ENCODE measurements around the gene CEP55. TPM values are rescaled to one million over a fixed set of nuclear protein-coding genes. Genes with fewer than 3 reads are reported as not detected.

CEP55 gene
- total RNA-seq (2021; fragmentation: NEBNext Ultra II Directional; extraction: Animal tissue kit (Norgen Biotek cat#: 25700)) = 10 to 100 TPM; 21.6 to 55.3 (median 48.1) TPM
- long read RNA-seq, partial matches to known transcripts = 2 of 4 reads
- long read RNA-seq, other reads (novel, unspliced or antisense) = 2 of 4 reads

- Mint-ChIP-seq H3K27me3 (ENCODE audit: insufficient read depth) (peaks cover 4% of the 10 kb centered on the region), H3K27ac (peak within 1 kb of the TSS; percentile 88), H3K36me3 (ENCODE audit: low read depth) (peaks cover 17% of the 10 kb centered on the region; the same call in 1 of the 2 replicates), H3K4me1 (ENCODE audit: low read depth) (peaks cover 45% of the 10 kb centered on the region), H3K9me3 (no peaks in the 10 kb centered on the region), H3K4me3 (peak within 1 kb of the TSS; percentile 94)
- no peak for TF ChIP-seq CTCF (IDR thresholded peaks at IDR 0.05)
- DNase-seq = peak; percentile 92
Measured at GRCh38 chr10:93496322-93497041, at the start of gene CEP55. TSS of gene CEP55 (plus strand) at chr10:93496612. CDS start at chr10:93500052, 3,440 bp downstream.

DNA sequence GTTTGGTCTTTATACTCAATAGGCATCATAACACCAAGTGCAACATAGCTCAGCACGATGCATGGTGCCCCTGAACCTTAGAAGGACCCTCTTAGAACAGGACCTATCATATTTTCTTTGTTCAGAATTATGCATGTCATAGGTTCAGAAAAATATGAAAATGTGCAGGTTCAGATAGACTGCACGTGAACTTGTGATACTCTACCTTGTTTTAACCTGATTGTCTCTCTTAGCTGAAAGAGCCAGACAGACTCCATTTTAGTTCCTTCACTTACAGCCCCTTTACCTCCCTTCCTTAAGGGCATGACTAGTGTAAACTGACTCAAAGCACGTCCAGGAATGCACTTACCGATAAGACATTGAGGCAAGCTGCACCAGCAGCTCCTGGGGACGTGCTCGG, 49.4 kb upstream of the CEP55 start:
- peaks cover 76% of the 10 kb centered on the region for H3K4me1 Mint-ChIP-seq (ENCODE audit: low read depth)
- H3K4me3 Mint-ChIP-seq = no peak overlapping the region
- H3K9me3 Mint-ChIP-seq = no peaks in the 10 kb centered on the region
- TF ChIP-seq CTCF (IDR thresholded peaks at IDR 0.05) = no peak
- no peak for DNase-seq
- H3K27ac Mint-ChIP-seq = peak overlapping the region; percentile 97
- H3K36me3 Mint-ChIP-seq (ENCODE audit: low read depth) = peaks cover 82% of the 10 kb centered on the region
- H3K27me3 Mint-ChIP-seq (ENCODE audit: insufficient read depth) = peaks cover 7% of the 10 kb centered on the region

- Mint-ChIP-seq H3K27ac (peak overlapping the region; percentile 97), H3K27me3 (ENCODE audit: insufficient read depth) (peaks cover 7% of the 10 kb centered on the region), H3K9me3 (no peaks in the 10 kb centered on the region), H3K4me3 (no peak overlapping the region), H3K4me1 (ENCODE audit: low read depth) (peaks cover 68% of the 10 kb centered on the region), H3K36me3 (ENCODE audit: low read depth) (peaks cover 80% of the 10 kb centered on the region)
- no peak for DNase-seq
- no peak for TF ChIP-seq CTCF (IDR thresholded peaks at IDR 0.05)
Measured at GRCh38 chr10:93447970-93448369, 48.4 kb upstream of the CEP55 start.

GRCh38 chr10:93451244-93451947, 45.0 kb upstream of the CEP55 start:
- no peak overlapping the region for H3K4me3 Mint-ChIP-seq
- no peaks in the 10 kb centered on the region for H3K9me3 Mint-ChIP-seq
- H3K27ac Mint-ChIP-seq = peak overlapping the region; percentile 68
- peaks cover 66% of the 10 kb centered on the region for H3K36me3 Mint-ChIP-seq (ENCODE audit: low read depth)
- no peak for DNase-seq
- peaks cover 45% of the 10 kb centered on the region for H3K4me1 Mint-ChIP-seq (ENCODE audit: low read depth)
- peaks cover 8% of the 10 kb centered on the region; the same call in 1 of the 2 replicates for H3K27me3 Mint-ChIP-seq (ENCODE audit: insufficient read depth)
- no peak for TF ChIP-seq CTCF (IDR thresholded peaks at IDR 0.05)

- Mint-ChIP-seq H3K36me3 (ENCODE audit: low read depth) (peaks cover 69% of the 10 kb centered on the region), H3K4me1 (ENCODE audit: low read depth) (peaks cover 45% of the 10 kb centered on the region), H3K4me3 (no peak overlapping the region), H3K27ac (peak overlapping the region; percentile 68; the same call in 1 of the 2 replicates), H3K9me3 (no peaks in the 10 kb centered on the region), H3K27me3 (ENCODE audit: insufficient read depth) (peaks cover 7% of the 10 kb centered on the region; the same call in 1 of the 2 replicates)
- TF ChIP-seq CTCF (IDR thresholded peaks at IDR 0.05) = no peak
- no peak for DNase-seq
Measured at GRCh38 chr10:93452143-93452542, 44.3 kb upstream of the CEP55 start.

All from HFFc6 (cell line).